ENCODE measurements around the gene PIAS1. TPM values are rescaled to one million over a fixed set of nuclear protein-coding genes. Genes with fewer than 3 reads are reported as not detected.

The PIAS1 gene
- total RNA-seq, 1 donor from 2014 or later = 71.1 TPM

DNA sequence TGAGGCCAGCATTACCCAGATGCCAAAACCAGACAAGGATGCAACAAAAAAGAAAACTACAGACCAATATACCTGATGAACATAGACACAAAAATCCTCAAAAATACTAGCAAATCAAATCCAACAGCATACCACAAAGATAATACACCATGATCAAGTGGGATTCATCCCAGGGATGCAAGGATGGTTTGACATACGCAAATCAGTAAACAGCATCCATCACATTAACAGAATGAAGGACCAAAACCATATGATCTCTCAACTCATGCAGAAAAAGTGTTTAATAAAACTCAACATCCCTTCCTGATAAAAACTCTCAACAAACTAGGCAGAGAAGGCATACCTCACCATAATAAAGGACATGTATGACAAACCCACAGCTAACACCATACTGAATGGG lies 14.0 kb upstream of the PIAS1 start:
- H3K4me3 Mint-ChIP-seq = no peak overlapping the region
- no peaks in the 10 kb centered on the region for H3K27me3 Mint-ChIP-seq (ENCODE audit: low read depth)
- H3K36me3 Mint-ChIP-seq = peaks cover 15% of the 10 kb centered on the region
- DNase-seq (ENCODE audit: low spot score in 2 of 2, unreplicated experiment in 2 of 2) = no peak
- H3K27ac Mint-ChIP-seq = no peak overlapping the region
- peaks cover 54% of the 10 kb centered on the region for H3K9me3 Mint-ChIP-seq
- H3K4me1 Mint-ChIP-seq = no peaks in the 10 kb centered on the region
- TF ChIP-seq, protein P1, sequence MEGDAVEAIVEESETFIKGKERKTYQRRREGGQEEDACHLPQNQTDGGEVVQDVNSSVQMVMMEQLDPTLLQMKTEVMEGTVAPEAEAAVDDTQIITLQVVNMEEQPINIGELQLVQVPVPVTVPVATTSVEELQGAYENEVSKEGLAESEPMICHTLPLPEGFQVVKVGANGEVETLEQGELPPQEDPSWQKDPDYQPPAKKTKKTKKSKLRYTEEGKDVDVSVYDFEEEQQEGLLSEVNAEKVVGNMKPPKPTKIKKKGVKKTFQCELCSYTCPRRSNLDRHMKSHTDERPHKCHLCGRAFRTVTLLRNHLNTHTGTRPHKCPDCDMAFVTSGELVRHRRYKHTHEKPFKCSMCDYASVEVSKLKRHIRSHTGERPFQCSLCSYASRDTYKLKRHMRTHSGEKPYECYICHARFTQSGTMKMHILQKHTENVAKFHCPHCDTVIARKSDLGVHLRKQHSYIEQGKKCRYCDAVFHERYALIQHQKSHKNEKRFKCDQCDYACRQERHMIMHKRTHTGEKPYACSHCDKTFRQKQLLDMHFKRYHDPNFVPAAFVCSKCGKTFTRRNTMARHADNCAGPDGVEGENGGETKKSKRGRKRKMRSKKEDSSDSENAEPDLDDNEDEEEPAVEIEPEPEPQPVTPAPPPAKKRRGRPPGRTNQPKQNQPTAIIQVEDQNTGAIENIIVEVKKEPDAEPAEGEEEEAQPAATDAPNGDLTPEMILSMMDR (IDR thresholded peaks at IDR 0.05; ENCODE audit: unreplicated experiment) = no peak

DNA sequence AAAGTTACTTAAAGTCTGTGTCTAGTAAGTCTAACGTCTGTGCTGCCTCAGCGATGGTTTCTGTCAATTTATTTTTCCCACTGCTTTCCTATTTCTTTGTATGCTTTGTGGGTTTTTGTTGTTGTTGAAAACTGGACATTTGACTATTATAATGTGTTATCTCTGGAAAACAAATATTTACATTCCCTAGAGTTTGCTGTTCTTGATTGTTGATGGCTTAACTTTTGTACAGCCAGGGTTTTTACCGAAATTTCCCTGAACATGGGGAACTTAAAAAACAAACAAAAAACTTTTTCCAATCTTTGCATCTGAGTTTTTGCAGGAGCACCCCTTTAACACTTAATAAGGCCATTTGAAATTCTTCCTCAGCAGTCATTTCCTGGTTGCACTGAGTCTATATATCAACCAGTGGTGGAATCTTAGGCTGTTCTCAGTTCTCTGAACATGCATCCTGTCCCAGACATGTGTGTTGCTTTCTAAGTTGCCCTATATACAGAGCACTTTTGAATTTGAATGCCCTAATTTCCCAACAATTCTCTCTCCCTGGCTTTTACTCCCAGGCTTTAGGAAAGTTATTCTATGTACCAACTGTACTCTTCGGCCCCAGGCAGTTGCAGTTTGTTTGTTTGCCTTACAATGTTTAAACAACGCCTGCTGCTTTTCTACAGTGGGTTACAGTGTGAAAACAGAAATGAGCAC lies 11.8 kb upstream of the PIAS1 start:
- TF ChIP-seq, protein P1 (IDR thresholded peaks at IDR 0.05; ENCODE audit: unreplicated experiment) = no peak
- H3K27me3 Mint-ChIP-seq (ENCODE audit: low read depth) = no peaks in the 10 kb centered on the region
- no peaks in the 10 kb centered on the region for H3K4me1 Mint-ChIP-seq

DNA sequence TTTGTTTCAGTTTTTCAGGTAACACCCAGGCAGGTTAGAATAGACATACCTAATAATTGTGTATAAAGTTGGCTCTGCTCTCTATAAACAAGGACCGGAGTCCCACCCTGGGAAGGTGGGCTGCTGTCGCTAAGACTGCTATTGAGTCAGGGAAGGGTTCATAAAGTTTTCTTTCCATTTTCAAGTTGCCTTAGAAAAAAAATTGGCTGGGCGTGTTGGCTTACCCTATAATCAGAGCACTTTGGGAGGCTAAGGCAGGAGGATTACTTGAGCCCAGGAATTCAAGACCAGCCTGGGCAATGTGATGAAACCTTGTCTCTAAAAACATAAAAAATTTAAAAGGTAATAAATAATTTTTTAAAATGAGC lies 11.3 kb upstream of the PIAS1 start:
- no peak for DNase-seq (ENCODE audit: low spot score in 2 of 2, unreplicated experiment in 2 of 2)
- no peak overlapping the region for H3K27ac Mint-ChIP-seq
- H3K4me3 Mint-ChIP-seq = no peak overlapping the region
- no peaks in the 10 kb centered on the region for H3K4me1 Mint-ChIP-seq
- TF ChIP-seq, protein P1 (IDR thresholded peaks at IDR 0.05; ENCODE audit: unreplicated experiment) = no peak
- peaks cover 15% of the 10 kb centered on the region for H3K36me3 Mint-ChIP-seq
- peaks cover 38% of the 10 kb centered on the region for H3K9me3 Mint-ChIP-seq
- H3K27me3 Mint-ChIP-seq (ENCODE audit: low read depth) = no peaks in the 10 kb centered on the region

More for the DNA sequence above, 11.8 kb upstream of the PIAS1 start:
- Mint-ChIP-seq H3K4me3 (no peak overlapping the region), H3K36me3 (peaks cover 15% of the 10 kb centered on the region), H3K27ac (no peak overlapping the region), H3K9me3 (peaks cover 43% of the 10 kb centered on the region)
- DNase-seq (ENCODE audit: low spot score in 2 of 2, unreplicated experiment in 2 of 2) = no peak

DNA sequence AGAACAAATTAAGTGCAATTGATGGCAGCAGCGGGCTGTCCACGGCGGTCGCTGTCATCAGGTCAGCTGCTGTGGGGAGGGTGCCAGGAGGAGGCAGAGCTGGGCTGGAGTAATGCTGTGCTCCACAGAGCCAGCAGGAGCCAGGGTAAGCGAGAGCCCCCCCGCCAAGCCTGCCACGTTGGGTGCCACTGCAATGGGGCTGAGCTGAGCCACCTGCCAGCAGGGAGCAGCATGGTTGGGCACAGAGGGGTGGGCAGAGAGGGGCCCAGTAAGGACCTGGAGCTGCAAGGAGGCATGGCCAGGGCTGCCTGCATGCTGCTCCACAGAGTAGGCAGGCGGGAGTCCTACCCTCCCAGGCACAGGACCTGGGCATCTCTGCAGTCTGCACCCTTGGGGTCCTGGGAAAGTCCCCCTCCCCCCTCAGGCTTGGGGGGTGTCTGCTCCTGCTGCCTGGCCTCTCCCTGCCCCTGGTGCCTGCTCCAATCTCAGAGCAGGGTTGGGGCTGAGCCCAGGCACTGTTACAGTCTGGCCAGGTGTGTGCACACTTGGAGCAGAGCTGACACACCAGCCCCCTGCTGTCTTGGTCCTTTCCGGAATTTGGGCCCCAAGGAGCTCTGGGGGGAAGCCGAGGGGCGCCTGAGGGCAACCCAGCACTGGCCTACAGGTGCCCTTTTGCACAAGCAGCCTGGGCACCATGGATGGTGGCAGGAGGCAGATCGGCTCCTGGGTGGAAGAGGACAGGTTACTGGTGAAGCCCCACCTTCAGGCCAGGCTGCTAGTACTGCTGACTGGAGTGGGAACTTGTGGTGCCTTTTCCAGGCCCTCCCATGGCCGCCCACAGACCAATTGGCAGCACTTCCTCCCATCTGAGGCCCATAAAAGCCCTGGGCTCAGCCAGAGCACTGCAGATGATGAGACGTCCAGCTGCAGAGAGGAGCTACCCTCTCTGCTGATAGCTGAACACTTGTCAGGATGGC lies 8.5 kb upstream of the PIAS1 start:
- peaks cover 15% of the 10 kb centered on the region for H3K9me3 Mint-ChIP-seq
- H3K36me3 Mint-ChIP-seq = peaks cover 2% of the 10 kb centered on the region
- H3K4me3 Mint-ChIP-seq = no peak overlapping the region
- TF ChIP-seq, protein P1 (IDR thresholded peaks at IDR 0.05; ENCODE audit: unreplicated experiment) = no peak
- no peaks in the 10 kb centered on the region for H3K4me1 Mint-ChIP-seq
- no peaks in the 10 kb centered on the region for H3K27me3 Mint-ChIP-seq (ENCODE audit: low read depth)
- no peak overlapping the region for H3K27ac Mint-ChIP-seq
- DNase-seq (ENCODE audit: low spot score in 2 of 2, unreplicated experiment in 2 of 2) = no peak

DNA sequence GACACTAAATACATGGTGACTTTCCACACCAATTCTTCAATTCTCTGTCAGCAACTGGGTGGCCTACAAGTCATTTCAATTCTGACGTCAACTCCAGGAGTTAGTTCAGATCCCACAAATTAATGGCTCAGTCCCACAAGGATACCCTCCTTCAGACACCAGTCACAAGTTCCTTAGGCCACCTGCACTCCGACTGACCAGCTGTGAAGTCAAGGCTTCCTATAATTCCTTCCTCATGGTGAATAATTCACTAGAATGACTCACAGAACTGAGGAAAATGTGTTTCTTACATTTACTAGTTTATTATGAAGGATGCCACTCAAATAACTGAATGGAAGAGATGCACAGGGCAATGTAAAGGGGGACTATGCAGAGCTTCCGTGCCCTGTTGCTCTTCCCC lies 6.3 kb upstream of the PIAS1 start:
- DNase-seq (ENCODE audit: low spot score in 2 of 2, unreplicated experiment in 2 of 2) = no peak
- Mint-ChIP-seq H3K36me3 (no peaks in the 10 kb centered on the region), H3K9me3 (no peaks in the 10 kb centered on the region), H3K4me1 (no peaks in the 10 kb centered on the region), H3K4me3 (no peak overlapping the region), H3K27me3 (ENCODE audit: low read depth) (no peaks in the 10 kb centered on the region), H3K27ac (no peak overlapping the region)
- TF ChIP-seq, protein P1 (IDR thresholded peaks at IDR 0.05; ENCODE audit: unreplicated experiment) = no peak

Measured in mesothelial cell of epicardium (in vitro differentiated cells).